HG03460 (cell line): ENCODE measurements around the gene DHRS9.
"Not testable (repeated sequence)": the region's sequence is repeated elsewhere in the genome, so short reads cannot be mapped to it uniquely, and the experiment has no call there.

Experiments
- ATAC-seq: cut with Tn5 transposase; IDR thresholded peaks from one replicate; pipeline ENCODE4 v1.9.1; 2021; ENCODE audit not compliant: unreplicated experiment

The DHRS9 gene

GRCh38 chr2:169069341-169069740, at the start of gene DHRS9:
Gene DHRS9, plus strand, starts transcription at chr2:169069563. Its CDS starts 12,019 bp downstream, at chr2:169081582.
- no peak for ATAC-seq

- ATAC-seq = no peak
Measured at GRCh38 chr2:169023161-169023560, 46.2 kb upstream of the DHRS9 start.

- no peak for ATAC-seq
Measured at GRCh38 chr2:169026056-169026455, 43.3 kb upstream of the DHRS9 start.

GRCh38 chr2:169027234-169027633, 42.1 kb upstream of the DHRS9 start:
- no peak for ATAC-seq

GRCh38 chr2:169029341-169029740, 40.0 kb upstream of the DHRS9 start:
- no peak for ATAC-seq

- ATAC-seq = no peak
Measured at GRCh38 chr2:169031202-169031601, 38.2 kb upstream of the DHRS9 start, which contains the start of gene ABCB11. Gene ABCB11, minus strand, starts transcription at chr2:169031324. Its CDS starts 13,199 bp downstream, at chr2:169018125.

- ATAC-seq = no peak
Measured at GRCh38 chr2:169034256-169034655, 35.1 kb upstream of the DHRS9 start.

- ATAC-seq = no peak
Measured at GRCh38 chr2:169034984-169035544, 34.3 kb upstream of the DHRS9 start.

- no peak for ATAC-seq
Measured at GRCh38 chr2:169035887-169036286, 33.5 kb upstream of the DHRS9 start.

GRCh38 chr2:169036736-169037440, 32.5 kb upstream of the DHRS9 start:
- ATAC-seq = peak; percentile 50

- peak; percentile 60 for ATAC-seq
Measured at GRCh38 chr2:169038338-169038757, 31.0 kb upstream of the DHRS9 start.

- ATAC-seq = no peak
Measured at GRCh38 chr2:169039702-169040101, 29.7 kb upstream of the DHRS9 start.

GRCh38 chr2:169041594-169041993, 27.8 kb upstream of the DHRS9 start:
- no peak for ATAC-seq

- ATAC-seq = no peak
Measured at GRCh38 chr2:169042856-169043255, 26.5 kb upstream of the DHRS9 start.

GRCh38 chr2:169046440-169047151, 22.8 kb upstream of the DHRS9 start:
- no peak for ATAC-seq

- ATAC-seq = no peak
Measured at GRCh38 chr2:169047256-169048250, 21.8 kb upstream of the DHRS9 start.

GRCh38 chr2:169049142-169049541, 20.2 kb upstream of the DHRS9 start:
- ATAC-seq = no peak

GRCh38 chr2:169050476-169051240, 18.7 kb upstream of the DHRS9 start:
- no peak for ATAC-seq

- ATAC-seq = not testable (repeated sequence)
Measured at GRCh38 chr2:169054575-169054974, 14.8 kb upstream of the DHRS9 start.

GRCh38 chr2:169064199-169064598, 5.2 kb upstream of the DHRS9 start:
- ATAC-seq = not testable (repeated sequence)
